GM13977 (cell line): ENCODE measurements around the gene DRD4.

Experiments used
- DNase-seq: peaks from one replicate; pipeline ENCODE4 v3.0.0; 2012; ENCODE audit warnings: low spot score
- in situ Hi-C: fragments of 300-500 bp; cut with MboI; formaldehyde crosslinking; loops from one replicate; pipeline ENCODE4 v1.12.0; 2022; ENCODE audit warnings: low sequenced_read_pairs, low pct_unique_long_range_greater_than_20kb, mixed read lengths, inconsistent platforms; ENCODE audit not compliant: unreplicated experiment
- TF ChIP-seq, protein P1 (sequence below): IDR thresholded peaks from 2 replicates; pipeline ENCODE4 v1.5.1; 2012; ENCODE audit warnings: mild to moderate bottlenecking, control low read depth; ENCODE audit not compliant: insufficient read depth; ENCODE audit errors: extremely low read depth, missing control alignments

The DRD4 gene

DNA sequence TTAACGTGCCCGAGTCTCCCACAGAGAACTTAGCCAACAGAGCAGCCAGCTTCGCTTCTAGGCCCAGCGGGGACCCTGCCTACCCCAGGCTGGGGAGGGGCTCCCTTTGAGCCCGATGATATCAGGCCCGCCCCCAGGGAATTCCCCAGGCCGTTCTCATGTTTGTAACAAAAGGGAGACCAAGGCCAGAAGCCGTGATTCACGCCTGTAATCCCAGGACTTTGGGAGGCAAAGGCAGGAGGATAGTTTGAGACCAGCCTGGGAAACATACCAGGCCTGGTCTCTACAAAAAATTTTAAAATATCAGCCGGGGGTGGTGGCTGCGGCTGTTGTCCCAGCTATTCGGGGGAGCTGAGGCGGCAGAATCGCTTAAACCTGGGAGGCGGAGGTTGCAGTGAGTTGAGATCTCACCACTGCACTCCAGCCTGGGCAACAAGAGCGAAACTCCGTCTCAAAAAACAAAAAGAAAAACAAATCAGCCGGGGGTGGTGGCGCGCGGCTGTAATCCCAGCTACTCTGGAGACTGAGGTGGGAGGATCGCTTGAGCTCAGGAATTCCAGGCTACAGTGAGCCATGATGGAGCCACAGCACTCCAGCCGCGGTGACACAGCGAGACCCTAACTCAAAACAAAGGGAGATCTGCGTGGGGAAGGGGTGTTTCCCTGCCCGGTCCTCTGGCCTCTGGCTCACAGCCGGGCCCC lies 1.7 kb downstream of the DRD4 start:
- no peak for DNase-seq
- TF ChIP-seq, protein P1, sequence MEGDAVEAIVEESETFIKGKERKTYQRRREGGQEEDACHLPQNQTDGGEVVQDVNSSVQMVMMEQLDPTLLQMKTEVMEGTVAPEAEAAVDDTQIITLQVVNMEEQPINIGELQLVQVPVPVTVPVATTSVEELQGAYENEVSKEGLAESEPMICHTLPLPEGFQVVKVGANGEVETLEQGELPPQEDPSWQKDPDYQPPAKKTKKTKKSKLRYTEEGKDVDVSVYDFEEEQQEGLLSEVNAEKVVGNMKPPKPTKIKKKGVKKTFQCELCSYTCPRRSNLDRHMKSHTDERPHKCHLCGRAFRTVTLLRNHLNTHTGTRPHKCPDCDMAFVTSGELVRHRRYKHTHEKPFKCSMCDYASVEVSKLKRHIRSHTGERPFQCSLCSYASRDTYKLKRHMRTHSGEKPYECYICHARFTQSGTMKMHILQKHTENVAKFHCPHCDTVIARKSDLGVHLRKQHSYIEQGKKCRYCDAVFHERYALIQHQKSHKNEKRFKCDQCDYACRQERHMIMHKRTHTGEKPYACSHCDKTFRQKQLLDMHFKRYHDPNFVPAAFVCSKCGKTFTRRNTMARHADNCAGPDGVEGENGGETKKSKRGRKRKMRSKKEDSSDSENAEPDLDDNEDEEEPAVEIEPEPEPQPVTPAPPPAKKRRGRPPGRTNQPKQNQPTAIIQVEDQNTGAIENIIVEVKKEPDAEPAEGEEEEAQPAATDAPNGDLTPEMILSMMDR: no peak
- in situ Hi-C loops: no loop called here

DNA sequence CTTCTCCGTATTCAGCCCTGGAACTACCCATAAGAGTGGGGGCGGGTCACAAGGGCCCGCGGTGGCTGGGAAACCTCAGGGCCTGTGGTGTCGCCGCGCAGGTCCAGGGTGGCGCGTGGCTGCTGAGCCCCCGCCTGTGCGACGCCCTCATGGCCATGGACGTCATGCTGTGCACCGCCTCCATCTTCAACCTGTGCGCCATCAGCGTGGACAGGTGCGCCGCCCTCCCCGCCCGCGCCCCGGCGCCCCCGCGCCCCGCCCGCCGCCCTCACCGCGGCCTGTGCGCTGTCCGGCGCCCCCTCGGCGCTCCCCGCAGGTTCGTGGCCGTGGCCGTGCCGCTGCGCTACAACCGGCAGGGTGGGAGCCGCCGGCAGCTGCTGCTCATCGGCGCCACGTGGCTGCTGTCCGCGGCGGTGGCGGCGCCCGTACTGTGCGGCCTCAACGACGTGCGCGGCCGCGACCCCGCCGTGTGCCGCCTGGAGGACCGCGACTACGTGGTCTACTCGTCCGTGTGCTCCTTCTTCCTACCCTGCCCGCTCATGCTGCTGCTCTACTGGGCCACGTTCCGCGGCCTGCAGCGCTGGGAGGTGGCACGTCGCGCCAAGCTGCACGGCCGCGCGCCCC lies 2.4 kb downstream of the DRD4 start:
- no peak for DNase-seq
- in situ Hi-C loops: no loop called here
- TF ChIP-seq, protein P1: no peak

DNA sequence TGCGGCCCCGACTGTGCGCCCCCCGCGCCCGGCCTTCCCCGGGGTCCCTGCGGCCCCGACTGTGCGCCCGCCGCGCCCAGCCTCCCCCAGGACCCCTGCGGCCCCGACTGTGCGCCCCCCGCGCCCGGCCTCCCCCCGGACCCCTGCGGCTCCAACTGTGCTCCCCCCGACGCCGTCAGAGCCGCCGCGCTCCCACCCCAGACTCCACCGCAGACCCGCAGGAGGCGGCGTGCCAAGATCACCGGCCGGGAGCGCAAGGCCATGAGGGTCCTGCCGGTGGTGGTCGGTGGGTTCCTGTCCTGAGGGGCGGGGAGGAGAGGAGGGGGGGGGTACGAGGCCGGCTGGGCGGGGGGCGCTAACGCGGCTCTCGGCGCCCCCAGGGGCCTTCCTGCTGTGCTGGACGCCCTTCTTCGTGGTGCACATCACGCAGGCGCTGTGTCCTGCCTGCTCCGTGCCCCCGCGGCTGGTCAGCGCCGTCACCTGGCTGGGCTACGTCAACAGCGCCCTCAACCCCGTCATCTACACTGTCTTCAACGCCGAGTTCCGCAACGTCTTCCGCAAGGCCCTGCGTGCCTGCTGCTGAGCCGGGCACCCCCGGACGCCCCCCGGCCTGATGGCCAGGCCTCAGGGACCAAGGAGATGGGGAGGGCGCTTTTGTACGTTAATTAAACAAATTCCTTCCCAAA lies 3.1 kb downstream of the DRD4 start:
- no peak for DNase-seq
- in situ Hi-C loops: no loop called here

DNA sequence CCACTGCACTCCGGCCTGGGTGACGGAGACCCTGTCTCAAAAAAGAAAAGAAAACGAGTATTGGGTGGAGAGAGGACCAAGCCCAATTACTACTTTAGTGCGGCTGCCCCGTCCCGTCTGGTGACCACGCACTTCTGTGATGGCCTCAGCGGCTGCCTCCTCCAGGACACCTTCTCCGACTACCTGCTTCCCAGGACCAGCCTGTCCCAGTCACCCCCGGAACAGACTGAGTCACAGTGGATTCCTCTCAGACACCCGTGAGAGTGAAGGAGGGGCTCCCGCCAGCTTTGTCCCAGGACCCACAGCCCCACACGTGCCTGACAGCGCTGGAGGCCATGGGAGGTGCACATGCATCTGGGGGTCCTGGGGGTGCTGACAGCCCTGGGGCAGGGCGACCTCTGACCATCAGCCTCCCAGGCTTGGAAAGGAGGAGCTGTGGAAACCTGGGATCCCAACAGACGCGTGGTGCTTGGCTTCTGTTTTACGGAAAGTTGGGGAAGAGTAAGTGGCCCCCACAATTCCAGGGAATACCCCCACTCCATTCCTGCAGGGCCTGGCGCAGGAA lies 4.8 kb downstream of the DRD4 start:
- no peak for DNase-seq
- in situ Hi-C loops: no loop called here
- TF ChIP-seq, protein P1: no peak

More for the DNA sequence above, 3.1 kb downstream of the DRD4 start:
- TF ChIP-seq, protein P1: no peak

DNA sequence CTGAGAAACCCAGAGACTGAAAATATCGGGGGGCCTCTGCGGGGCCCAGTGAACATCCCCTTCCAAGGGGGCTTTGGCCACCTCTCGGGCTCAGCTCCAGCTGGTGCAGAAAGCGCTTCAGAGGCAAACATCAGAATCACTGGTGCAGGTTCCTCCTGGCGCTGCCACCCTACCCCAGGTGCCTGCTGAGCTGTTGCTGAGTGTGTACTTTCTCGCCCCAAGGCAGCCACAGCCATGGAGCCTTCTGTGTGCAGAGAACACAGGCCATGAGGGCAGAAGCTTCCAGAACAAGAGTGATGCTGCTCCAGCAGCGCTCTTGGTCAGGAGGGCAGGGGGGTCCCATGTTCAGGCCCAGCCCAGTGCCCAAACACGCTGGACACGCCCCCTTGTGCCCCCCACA lies 6.3 kb downstream of the DRD4 start:
- in situ Hi-C loops: no loop called here
- DNase-seq: no peak
- TF ChIP-seq, protein P1: no peak

DNA sequence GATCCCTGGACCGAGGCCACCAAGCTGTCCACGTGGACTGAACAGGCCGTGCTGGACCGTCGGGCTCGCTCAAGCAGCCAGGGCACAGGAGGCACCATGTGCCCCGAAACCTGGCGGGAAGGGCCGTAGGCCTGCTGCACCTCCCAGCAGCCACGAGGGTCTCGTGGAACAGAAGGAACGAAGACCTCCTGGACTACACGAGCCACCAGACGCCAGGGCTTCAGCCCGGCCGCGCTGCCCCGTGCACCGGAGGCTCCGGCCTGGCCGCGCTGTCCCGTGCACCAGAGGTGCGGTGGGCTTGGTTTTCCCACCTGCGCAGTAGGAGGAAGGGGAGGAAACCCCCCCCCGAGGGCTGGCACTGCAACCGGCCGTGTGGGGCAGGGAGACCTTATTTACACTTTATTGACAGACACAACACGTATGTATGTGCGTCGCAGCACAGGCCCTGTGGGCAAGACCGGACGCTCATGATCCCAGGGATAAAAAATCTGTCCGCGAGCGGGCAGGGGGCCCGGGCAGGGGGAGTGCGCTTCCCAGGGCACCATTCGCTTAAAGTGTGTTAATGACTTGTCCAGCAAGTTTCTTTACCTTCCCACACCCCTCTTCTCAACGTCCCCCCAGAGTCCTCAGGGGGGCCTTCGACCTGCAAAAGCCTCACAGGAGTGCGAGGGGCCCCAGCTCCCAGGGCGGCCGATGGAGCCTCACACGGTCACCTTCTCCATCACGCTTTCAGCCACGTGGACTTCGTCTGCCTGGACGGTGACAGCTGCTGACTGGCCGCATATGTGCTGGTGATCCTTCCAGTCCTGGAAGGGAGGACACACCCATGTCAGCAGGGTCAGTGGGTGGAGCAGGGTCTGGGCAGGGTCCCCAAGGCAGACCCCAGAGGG lies 7.0 kb downstream of the DRD4 start:
- TF ChIP-seq, protein P1: no peak
- in situ Hi-C loops: no loop called here
- no peak for DNase-seq
